ENCODE measurements around the gene FHOD3.
"Not testable (repeated sequence)": the region's sequence is repeated elsewhere in the genome, so short reads cannot be mapped to it uniquely, and the experiment has no call there.

The FHOD3 gene

GRCh38 chr18:36529747-36530146, 232.2 kb downstream of the FHOD3 start:
- no peak for DNase-seq

DNA sequence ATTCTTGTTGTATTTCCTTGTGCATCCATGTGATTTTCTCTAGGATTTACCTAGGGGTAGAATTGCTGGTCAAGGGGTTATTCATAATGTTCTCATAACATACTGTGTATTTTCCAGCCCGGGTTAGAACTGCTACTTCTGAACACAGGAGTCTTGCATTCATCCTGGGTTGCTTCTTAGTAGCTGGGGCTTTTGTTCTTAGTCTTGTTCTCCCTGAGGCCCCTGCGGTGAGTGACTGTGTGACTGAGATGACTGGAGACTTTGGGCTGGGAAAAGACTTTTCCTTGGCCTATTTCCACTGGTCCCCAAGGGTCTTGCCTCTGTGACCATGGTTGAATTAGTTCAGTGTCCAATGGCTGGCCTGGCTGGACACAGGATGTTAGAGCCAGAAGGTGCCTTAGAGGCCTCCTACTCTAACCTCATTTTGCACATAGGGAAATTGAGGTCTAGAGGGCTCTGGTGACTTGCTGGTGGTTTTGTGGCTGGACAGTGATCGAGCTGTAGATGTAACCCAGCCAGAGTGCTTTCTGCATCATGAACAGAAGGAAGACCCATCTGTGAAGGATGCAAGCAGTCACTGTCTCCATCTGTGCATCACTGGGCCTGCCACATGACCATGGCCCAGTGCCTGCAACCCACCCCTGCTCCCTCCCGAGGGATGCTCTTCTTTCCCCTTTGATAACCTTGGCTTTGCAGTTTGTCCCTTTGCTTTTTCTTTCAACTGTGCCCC, 233.3 kb downstream of the FHOD3 start:
- no peak for DNase-seq

DNA sequence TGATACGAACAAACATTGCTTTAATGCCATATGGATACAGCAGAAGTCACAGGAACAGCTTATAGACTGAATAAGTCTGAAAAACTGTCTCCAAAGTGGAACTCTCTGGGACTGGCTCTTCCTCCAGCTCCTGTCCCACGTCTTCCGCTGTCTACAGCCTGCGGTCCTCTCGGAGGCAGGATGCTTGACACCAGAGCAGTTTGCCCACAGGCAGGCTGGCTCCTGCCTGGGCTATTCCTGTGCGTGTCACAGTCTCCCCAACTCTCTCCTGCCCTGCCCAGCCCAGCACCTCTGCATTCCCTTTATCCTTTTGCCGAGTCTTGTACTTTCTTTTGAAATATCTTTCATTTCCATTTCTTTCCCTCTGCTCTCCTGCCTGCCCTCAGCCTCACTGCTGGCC, 234.1 kb downstream of the FHOD3 start:
- no peak for DNase-seq

- no peak for DNase-seq
Observed at GRCh38 chr18:36532394-36532793, 234.9 kb downstream of the FHOD3 start.

DNA sequence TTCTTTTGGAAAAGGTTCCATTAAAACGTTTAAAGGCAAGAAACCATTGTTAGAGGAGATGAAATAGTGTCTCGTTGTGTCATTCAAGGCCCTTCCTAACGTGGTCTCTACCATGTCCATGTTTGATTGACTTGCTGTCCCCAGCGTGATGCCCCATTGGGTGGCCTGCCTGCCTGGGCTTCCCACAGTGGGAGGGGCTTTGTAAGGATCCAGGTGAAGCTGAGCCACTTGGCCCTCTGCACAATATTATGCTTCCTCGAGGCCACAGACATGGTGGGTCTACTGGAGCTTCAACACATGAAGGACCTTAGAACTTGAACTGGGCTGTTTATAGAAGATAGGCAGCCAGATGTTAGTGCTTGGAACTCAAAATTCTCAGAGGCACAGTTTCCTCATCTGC, 235.3 kb downstream of the FHOD3 start:
- DNase-seq, result no peak

DNA sequence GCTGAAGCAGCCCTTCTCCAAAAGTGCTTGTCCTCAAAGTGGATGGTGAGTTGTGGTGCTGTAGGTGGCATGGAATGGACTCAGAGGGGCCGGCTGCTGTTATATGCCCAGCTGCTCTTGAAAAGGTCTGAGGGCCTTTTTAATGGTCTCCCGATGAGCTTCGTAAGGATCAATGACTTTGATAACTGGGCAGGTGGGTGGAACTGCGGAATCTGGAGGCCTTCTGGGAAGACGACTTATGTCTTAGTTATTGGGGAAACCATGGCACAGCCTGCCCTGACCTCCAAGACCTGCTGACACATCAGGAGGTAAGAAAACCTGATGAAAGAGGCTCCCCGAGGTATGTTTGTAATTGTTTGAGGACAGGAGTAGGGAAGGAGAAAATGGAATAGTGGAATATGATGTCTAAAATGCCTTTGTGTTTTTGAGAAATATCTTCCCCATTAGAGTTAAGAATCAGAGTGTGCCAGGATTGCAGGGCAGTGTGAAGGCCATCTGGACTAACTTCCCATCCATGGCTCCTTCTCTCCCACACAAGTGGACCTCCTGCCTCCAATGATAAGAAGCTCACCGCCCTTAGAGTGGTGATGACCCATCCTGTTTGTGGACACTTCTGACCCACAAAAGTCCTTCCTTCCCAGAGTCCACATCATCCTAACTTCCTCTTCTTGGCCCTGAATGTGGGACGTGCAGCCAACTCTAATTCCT, 236.1 kb downstream of the FHOD3 start:
- DNase-seq, result no peak

DNA sequence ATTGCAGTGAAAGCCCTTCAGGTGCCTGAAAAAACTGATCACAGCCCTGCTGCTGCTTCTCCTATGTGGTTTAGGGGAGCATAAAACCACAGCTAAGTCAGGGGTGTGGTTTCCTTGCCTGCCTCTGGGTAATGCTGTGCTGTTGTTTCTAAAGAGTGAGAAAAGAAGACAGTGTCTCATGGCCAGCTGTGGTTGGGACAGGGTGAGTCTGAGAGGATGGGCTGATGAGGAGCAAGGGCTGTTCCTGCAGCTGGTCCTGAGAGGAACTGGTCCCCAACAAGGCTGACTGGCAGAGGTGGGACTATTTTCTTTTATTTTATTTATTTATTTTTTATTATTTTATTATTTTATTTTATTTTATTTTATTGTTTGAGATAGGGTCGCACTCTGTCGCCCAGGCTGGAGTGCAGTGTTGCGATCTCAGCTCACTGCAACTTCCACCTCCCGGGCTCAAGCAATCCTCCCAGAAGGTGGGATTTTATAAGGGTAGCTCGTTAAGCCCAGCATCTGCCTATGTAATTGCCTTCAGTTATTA, 236.7 kb downstream of the FHOD3 start:
- no peak for DNase-seq

- no peak for DNase-seq
Observed at GRCh38 chr18:36535202-36535935, 237.9 kb downstream of the FHOD3 start.

GRCh38 chr18:36536426-36536825, 238.9 kb downstream of the FHOD3 start:
- DNase-seq, result no peak

- no peak for DNase-seq
Observed at GRCh38 chr18:36537289-36537688, 239.8 kb downstream of the FHOD3 start.

GRCh38 chr18:36539674-36540231, 242.2 kb downstream of the FHOD3 start:
- no peak for DNase-seq

- no peak for DNase-seq
Observed at GRCh38 chr18:36543030-36543429, 245.5 kb downstream of the FHOD3 start.

- DNase-seq, result no peak
Observed at GRCh38 chr18:36543991-36544725, 246.6 kb downstream of the FHOD3 start.

GRCh38 chr18:36545821-36546427, 248.4 kb downstream of the FHOD3 start:
- no peak for DNase-seq

DNA sequence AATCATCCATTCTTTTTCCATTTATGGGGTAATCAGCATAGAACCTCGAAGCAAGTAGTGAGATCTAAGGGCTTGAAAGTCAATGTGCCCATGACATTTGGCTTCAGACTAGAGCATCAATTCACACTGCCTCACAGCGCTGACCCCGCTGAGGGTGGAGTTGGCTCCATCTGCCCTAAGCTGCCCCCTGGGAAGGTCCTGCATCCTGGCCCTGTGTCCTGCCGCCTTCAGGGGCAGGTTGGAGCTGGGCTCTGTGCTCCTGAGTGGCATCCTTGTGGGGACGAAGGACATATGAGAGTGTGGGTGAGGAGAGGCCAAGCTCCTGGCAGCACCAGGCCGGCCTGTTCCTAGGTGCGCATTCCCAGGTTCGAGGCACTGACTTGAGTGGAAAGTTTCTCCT, 249.4 kb downstream of the FHOD3 start:
- no peak for DNase-seq

DNA sequence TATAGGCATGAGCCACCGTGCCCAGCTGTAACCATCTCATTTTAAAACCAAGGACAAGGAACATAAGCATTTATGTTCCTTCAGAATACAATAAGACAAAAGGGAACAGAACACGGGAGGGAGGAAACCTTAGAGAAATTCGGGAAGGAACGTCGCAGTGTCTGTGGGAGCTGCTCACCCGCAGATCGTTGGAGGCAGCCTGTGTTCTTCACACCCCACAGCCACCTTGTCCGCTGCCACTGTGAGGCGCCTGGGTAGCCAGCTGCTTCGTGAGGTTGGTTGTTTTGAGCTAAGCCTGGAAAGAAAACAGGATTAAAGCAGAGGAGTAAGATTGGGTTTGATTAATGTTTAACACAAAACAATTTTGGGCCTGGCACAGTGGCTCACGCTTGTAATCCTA, 250.0 kb downstream of the FHOD3 start:
- no peak for DNase-seq

DNA sequence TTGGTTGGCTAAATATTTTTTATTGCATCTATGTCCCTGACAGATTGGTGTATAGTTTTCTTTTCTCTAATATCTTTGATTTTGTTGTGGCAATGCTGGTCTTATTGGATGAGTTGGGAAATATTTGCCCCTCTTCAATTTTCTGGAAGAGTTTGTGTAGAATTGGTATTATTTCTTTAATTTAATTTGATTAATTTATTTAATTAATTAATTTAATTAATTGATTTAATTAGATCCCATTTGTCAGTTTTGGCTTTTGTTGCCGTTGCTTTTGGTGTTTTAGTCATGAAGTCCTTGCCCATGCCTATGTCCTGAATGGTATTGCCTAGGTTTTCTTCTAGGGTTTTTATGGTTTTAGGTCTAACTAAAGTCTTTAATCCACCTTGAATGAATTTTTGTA, 253.8 kb downstream of the FHOD3 start:
- not testable (repeated sequence) for DNase-seq

- no peak for DNase-seq
Observed at GRCh38 chr18:36558234-36558633, 260.7 kb downstream of the FHOD3 start.

DNA sequence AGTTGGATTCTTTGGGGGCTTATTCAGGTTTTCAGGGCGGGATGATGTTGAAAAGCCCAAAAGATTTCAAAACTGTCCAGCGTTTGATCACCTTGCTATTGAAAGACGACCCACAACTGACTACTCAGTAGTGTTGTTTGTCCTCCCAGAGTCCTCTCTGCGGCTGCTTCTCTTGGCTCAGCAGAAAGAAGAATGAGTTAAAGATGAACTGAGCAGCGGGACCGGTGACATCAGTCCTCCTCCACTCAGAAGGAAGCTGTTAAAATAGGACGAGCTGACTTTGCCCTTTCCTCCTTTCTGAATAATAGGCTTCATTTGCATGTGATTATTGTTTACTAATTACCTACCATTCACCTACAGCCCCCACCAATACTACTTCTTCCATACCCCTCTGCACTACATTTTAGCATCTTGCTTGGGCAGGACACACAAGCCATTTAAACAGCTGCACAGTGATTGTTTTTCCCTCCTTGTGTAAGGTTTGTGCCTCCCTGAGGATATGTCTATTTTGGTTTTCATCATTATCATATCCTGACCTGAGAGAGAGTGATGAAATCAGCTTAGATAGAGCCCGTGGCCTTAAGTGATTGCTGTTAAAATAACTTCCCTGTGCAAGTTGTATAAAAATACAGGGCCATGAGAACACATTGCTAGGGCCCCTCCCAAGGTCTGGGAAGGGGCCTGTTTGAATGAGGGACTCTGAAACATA, 261.8 kb downstream of the FHOD3 start:
- no peak for DNase-seq

GRCh38 chr18:36560187-36560586, 262.7 kb downstream of the FHOD3 start:
- no peak for DNase-seq

DNA sequence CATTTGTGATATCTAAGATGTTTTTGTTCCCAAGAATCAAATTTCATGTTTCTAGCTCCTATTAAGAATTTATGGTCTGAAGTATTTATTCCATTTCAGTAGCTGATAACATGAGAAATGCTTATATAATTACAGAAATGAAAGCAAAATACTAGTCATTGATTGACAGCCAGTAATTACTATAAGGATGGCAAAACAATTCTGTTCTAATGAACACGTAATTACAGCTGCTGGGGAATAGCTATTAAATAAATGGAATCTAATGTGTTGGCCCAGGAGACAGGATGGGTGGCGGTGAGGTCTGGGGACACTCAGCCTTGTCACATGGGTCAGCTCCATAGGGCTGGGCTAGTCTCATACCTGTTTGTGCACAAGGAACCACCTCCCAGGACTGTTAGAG, 263.5 kb downstream of the FHOD3 start:
- no peak for DNase-seq

DNA sequence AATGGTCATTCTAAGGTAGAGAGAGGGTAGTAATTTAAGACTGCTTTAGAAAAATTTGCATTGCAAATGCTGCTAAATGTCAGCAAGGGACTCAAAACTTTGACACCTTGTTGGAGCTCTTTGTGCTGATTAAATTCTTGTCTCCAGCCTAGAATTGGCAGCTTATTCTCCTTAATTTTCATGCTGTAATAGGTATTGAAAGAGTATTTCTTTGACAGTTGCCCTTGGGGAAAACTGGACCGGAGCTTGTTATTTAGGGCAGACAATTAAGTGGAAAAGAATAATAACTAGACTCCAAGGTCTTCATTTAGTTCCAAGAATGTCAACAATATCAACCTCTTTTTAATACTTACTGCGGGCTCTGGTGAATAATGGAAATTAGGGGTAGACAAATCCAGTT, 267.3 kb downstream of the FHOD3 start:
- DNase-seq, result no peak
